Tibial artery (tissue), 4 donors: ENCODE data around the gene CPD.
"Not testable (repeated sequence)": the region's sequence is repeated elsewhere in the genome, so short reads cannot be mapped to it uniquely, and the experiment has no call there.

ENCODE experiments used
- DNase-seq, 2 donors: peaks; one replicate each; pipeline ENCODE4 v3.0.0-alpha.2; 2019
- H3K27ac ChIP-seq, 2 donors: fragments of 200-600 bp; sonication (generic) in 1 of 2; 1 replicate in 1 of 2; 2 replicates in 1 of 2; pipeline ENCODE4 v1.5.1; 2018 to 2019; ENCODE audit warnings: mild to moderate bottlenecking in 1 of 2
- H3K27me3 ChIP-seq, 2 donors: fragments of 200-600 bp; sonication (generic) in 1 of 2; one replicate each; pipeline versions ENCODE4 v1.5.1 to v1.6.0; 2016 to 2019
- H3K36me3 ChIP-seq, 3 donors: fragments of 200-600 bp; sonication (generic) in 2 of 3; one replicate each; pipeline ENCODE4 v1.5.1; 2016 to 2019; ENCODE audit warnings: mild to moderate bottlenecking in 2 of 3
- H3K4me1 ChIP-seq, 4 donors: fragments of 200-600 bp; sonication (generic) in 2 of 4; 1 replicate in 3 of 4; 2 replicates in 1 of 4; pipeline ENCODE4 v1.5.1; 2016 to 2019
- H3K4me3 ChIP-seq, 2 donors: fragments of 200-600 bp; sonication (generic) in 1 of 2; 1 replicate in 1 of 2; 2 replicates in 1 of 2; pipeline ENCODE4 v1.5.1; 2018 to 2019; ENCODE audit warnings: mild to moderate bottlenecking in 2 of 2
- H3K9me3 ChIP-seq, 3 donors: fragments of 200-600 bp; sonication (generic) in 1 of 3; one replicate each; pipeline ENCODE4 v1.5.1; 2016 to 2019
- intact Hi-C: fragments of 100-400 bp; cut with DNase I; formaldehyde crosslinking; loops from one replicate; pipeline ENCODE4 v1.15.0; 2023; ENCODE audit warnings: low total_unique reads
- TF ChIP-seq, protein P1 (sequence below), 2 experiments: fragments of 200-600 bp in 1 of 2; fragments of 450-650 bp in 1 of 2; IDR thresholded peaks; one replicate each; pipeline ENCODE4 v1.5.1; 2017 to 2019; ENCODE audit warnings: antibody characterized with exemption in 2 of 2, mild to moderate bottlenecking in 1 of 2, moderate library complexity in 1 of 2

Gene CPD

DNA sequence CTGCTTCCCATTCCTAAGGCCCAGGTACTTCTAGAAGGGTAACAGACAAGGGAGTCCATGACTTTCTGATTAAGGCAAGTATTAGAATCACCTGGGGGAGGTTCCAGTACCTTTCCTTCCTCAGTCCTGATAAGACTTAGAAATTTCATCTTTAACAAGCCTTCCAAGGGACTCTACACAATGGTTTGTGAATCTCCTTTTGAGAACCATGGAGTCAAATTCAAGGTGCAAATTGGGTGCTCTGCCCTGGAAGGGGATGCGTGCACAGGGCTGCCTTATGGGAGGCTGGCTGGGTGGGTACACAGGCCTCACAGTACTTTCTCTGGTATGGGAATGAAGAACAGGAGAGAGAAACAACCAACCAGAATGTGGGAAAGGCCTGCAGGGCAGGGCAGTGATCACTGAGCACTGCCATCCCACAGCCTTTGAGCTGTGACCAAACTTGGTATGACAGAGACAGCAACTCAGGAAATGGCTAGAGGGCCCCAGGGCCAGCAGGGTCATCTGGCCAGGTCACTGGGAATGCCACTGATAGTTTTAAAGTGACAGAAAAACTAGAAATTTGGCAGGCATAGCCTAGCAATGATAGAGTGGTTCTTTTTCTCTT, 41.2 kb upstream of the CPD start:
- no peaks in the 10 kb centered on the region for H3K36me3 ChIP-seq
- no peaks in the 10 kb centered on the region for H3K9me3 ChIP-seq
- H3K27ac ChIP-seq: no peak overlapping the region
- peaks cover 0 to 11% (median 4%) of the 10 kb centered on the region in 4 donors for H3K4me1 ChIP-seq
- DNase-seq: no peak
- TF ChIP-seq, protein P1, sequence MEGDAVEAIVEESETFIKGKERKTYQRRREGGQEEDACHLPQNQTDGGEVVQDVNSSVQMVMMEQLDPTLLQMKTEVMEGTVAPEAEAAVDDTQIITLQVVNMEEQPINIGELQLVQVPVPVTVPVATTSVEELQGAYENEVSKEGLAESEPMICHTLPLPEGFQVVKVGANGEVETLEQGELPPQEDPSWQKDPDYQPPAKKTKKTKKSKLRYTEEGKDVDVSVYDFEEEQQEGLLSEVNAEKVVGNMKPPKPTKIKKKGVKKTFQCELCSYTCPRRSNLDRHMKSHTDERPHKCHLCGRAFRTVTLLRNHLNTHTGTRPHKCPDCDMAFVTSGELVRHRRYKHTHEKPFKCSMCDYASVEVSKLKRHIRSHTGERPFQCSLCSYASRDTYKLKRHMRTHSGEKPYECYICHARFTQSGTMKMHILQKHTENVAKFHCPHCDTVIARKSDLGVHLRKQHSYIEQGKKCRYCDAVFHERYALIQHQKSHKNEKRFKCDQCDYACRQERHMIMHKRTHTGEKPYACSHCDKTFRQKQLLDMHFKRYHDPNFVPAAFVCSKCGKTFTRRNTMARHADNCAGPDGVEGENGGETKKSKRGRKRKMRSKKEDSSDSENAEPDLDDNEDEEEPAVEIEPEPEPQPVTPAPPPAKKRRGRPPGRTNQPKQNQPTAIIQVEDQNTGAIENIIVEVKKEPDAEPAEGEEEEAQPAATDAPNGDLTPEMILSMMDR (IDR thresholded peaks at IDR 0.05): no peak
- intact Hi-C loops: no loop called here
- H3K4me3 ChIP-seq: no peak overlapping the region
- no peaks in the 10 kb centered on the region for H3K27me3 ChIP-seq

DNA sequence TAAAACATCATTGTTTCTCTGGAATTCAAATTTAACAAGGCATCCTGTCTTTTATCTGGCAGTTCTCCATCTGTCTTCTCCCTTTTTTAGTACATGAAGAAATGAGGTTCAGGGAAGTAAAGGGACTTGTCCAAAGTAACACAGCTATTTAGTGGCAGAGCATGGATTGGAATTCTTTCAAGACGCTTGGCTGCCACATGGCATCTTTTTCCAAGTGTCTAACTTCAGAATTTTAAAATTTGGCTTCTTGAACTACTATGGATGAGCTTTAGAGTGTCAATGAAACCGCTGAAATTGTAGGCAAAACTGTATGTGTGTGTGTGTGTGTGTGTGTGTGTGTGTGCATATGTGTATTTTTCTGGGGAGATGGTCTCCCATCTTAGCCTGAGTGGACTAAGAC, 39.6 kb upstream of the CPD start:
- TF ChIP-seq, protein P1 (IDR thresholded peaks at IDR 0.05): no peak
- peaks cover 0 to 13% (median 4%) of the 10 kb centered on the region in 4 donors for H3K4me1 ChIP-seq
- no peak overlapping the region for H3K27ac ChIP-seq
- no peak for DNase-seq
- intact Hi-C loops: no loop called here
- H3K36me3 ChIP-seq: no peaks in the 10 kb centered on the region
- no peaks in the 10 kb centered on the region for H3K9me3 ChIP-seq
- no peaks in the 10 kb centered on the region for H3K27me3 ChIP-seq
- H3K4me3 ChIP-seq: no peak overlapping the region

GRCh38 chr17:30340801-30341356, 37.8 kb upstream of the CPD start:
- intact Hi-C loops: no loop called here
- Histone ChIP-seq H3K36me3 (no peaks in the 10 kb centered on the region), H3K4me3 (no peak overlapping the region), H3K4me1 (peaks cover 0 to 27% (median 4%) of the 10 kb centered on the region in 4 donors), H3K27ac (peak overlapping the region; percentile 2 to 30), H3K27me3 (no peaks in the 10 kb centered on the region), H3K9me3 (no peaks in the 10 kb centered on the region)
- DNase-seq: no peak
- TF ChIP-seq, protein P1 (IDR thresholded peaks at IDR 0.05): no peak

GRCh38 chr17:30341703-30342249, 37.0 kb upstream of the CPD start:
- no peak for DNase-seq
- Histone ChIP-seq H3K27me3 (no peaks in the 10 kb centered on the region), H3K27ac (no peak overlapping the region), H3K9me3 (no peaks in the 10 kb centered on the region), H3K4me3 (no peak overlapping the region), H3K36me3 (no peaks in the 10 kb centered on the region), H3K4me1 (peaks cover 0 to 27% (median 4%) of the 10 kb centered on the region in 4 donors)
- intact Hi-C loops: no loop called here
- TF ChIP-seq, protein P1 (IDR thresholded peaks at IDR 0.05): no peak

- DNase-seq, H3K27me3 ChIP-seq, H3K9me3 ChIP-seq, intact Hi-C loops, H3K4me3 ChIP-seq, H3K27ac ChIP-seq, H3K36me3 ChIP-seq: not testable (repeated sequence)
- H3K4me1 ChIP-seq: peaks cover 0 to 27% (median 4%) of the 10 kb centered on the region in 4 donors
These were observed 35.5 kb upstream of the CPD start for GRCh38 chr17:30343244-30343643.

GRCh38 chr17:30343796-30344195, 34.9 kb upstream of the CPD start:
- no peaks in the 10 kb centered on the region for H3K36me3 ChIP-seq
- H3K27ac ChIP-seq: no peak overlapping the region
- no peaks in the 10 kb centered on the region for H3K9me3 ChIP-seq
- peaks cover 0 to 27% (median 4%) of the 10 kb centered on the region in 4 donors for H3K4me1 ChIP-seq
- intact Hi-C loops: no loop called here
- H3K27me3 ChIP-seq: no peaks in the 10 kb centered on the region
- TF ChIP-seq, protein P1 (IDR thresholded peaks at IDR 0.05): no peak
- no peak for DNase-seq
- H3K4me3 ChIP-seq: no peak overlapping the region
